Measurements from ENCODE around the gene BBX.

BBX gene

GRCh38 chr3:107598926-107599771, 76.4 kb downstream of the BBX start:
- DNase-seq (ENCODE audit: low read depth, low spot score): peak; percentile 86

DNA sequence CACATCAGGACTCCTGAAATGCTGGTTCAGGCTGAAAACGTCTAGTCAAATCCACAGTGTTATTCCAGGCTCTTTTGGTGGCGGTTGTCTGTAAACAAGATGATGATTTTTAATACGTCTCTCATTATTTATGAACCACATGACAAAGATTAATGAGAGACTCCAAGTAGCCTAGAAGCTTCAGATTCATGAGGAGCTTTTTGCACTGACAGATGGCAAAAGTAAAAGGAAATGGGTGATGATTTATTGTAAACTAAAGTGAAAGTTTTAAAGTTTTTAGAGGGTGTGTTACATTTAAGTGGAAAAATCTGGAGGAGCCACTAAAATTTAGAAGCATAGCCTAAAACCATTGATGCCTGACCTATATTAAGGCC, 77.0 kb downstream of the BBX start:
- no peak for DNase-seq (ENCODE audit: low read depth, low spot score)

- no peak for DNase-seq (ENCODE audit: low read depth, low spot score)
These were observed 78.0 kb downstream of the BBX start for GRCh38 chr3:107600780-107601179.

DNA sequence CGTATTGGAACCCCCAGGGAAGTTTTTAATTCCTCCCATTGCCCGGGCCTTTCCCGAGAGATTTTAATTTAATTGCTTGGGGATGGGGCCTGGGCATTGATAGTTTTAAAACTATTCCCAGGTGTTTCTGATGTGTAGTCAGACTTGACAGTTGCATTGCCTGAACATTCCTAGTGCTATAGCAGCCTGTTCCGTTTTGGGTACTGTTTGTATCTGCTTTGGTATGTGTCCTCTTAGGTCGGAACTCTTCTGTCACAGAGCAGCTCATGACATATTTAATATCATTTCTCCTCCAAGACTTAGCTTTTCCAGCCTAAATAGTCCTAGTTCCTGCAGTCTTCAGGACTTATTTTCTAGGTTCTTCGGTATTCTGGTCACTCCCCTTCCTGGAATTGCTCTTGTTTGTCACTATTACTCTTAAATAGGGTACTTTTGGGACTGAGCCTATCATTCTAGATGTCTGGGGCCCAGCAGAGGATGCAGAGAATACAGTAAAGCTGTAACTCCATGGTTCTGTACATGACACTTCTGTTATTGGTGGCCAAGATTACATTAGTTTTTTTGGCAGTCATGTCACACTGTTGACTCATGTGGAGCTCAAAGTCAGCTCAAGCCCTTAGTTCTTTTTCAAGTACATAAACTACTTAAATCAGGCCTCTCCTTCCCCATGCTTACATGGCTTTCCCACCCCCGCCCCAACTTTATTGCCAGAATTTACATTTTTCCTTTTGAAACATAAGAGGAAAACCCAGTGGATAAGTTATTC, 81.5 kb downstream of the BBX start:
- no peak for DNase-seq (ENCODE audit: low read depth, low spot score)

DNA sequence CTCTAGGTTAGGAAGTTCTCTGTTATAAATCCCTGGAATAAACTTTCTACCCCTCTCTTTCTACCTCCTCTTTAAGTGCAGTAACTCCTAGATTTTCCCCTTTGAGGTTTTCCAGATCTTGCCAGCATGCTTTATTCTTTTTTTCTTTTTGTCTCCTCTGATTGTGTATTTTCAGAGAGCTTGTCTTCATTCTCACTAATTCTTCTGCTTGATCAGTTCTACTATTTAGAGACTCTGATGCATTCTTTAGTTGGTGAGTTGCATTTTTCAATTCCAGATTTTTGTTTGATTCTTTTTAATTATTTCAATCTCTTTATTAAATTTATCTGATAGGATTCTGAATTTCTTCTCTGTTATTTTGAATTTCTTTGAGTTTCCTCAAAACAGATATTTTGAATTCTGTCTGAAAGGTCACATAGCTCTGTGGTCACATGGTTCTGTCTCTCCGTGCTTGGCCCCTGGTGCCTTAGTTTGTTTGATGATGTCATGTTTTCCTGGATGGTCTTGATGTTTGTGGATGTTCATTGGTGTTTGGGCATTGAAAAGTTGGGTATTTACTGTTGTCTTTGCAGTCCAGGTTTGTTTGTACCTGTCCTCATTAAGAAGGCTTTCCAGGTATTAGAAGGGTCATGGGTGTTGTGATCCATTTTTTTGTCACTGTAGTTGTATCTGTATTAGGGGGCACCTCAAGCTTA, 89.2 kb downstream of the BBX start:
- no peak for DNase-seq (ENCODE audit: low read depth, low spot score)

DNA sequence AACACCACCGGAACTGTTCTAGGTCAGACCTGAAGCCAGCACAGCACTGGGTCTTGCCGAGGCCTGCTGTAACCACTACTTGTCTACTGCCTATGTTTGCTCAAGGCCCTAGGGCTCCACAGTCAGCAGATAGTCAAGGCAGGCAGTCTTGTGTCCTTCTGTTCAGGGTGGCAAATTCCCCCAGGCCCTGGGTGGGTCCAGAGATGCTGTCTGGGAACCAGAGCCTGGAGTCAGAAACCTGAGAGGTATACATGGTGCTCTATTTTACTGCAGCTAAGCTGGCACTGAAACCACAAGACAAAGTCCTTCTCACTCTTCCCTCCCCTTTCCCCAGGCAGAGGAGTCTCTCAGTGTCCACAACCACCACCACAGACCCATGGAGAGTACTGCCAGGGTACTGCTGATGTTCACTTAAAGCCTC, 89.9 kb downstream of the BBX start:
- DNase-seq (ENCODE audit: low read depth, low spot score): peak; percentile 56

GRCh38 chr3:107619549-107619948, 96.8 kb downstream of the BBX start:
- no peak for DNase-seq (ENCODE audit: low read depth, low spot score)

- no peak for DNase-seq (ENCODE audit: low read depth, low spot score)
These were observed 97.8 kb downstream of the BBX start for GRCh38 chr3:107620534-107620933.

DNA sequence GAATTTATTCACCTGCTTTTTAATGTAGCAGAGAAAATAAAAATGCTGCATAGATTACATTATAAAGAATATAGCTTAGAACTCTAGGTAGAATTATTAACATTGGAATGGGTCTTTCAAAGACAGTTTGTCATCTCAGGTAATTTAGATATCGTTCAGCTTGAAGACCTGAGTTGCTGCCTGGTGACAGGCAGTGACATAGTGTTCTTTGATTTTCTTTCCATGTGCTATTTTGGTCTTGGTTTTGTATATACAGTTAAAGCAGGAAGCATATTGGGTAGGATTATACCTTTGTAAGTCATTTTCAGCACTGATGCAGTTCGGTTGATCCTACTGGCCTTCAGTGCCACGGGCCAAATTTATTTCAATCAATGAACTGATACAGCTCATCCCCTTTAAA, 98.7 kb downstream of the BBX start:
- DNase-seq (ENCODE audit: low read depth, low spot score): no peak

- DNase-seq (ENCODE audit: low read depth, low spot score): no peak
These were observed 105.3 kb downstream of the BBX start for GRCh38 chr3:107627962-107628542.

DNA sequence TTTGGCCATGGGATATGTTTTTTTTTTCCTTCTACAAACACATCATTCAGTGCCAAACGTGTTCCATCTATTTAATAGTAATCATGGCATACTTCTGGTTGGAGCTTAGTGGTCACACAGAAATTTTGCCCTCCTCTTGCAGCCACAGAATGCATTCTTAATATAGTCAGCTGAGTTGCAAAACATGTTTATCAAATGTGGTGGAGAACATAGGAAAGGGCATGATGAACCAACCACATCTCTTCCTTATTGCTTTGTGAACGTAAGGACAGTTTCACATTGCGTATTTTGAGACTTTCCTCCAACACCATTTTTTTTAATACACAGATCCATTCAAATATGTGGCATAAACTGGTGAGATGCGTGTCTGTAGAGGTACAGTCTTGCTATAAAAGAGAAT, 106.8 kb downstream of the BBX start:
- no peak for DNase-seq (ENCODE audit: low read depth, low spot score)

DNA sequence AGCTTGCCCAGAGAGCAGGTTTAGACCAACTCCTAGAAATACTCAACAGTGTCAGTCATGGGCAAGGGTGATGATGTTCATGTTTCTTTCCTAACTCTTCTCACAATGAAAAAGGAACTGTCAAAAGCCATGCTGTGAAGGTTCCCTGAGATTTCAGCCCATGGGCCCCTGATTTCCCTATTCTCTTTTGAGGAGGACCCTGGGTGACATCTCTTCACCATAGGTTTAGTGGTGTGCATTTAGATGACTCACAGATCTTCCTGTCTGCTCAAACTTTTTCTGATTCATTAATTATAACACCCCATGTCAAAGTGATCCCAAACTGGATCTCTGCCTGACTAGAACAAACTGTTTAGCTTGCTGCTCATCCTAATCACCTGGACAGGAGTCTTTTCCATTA, 108.0 kb downstream of the BBX start:
- DNase-seq (ENCODE audit: low read depth, low spot score): no peak

- no peak for DNase-seq (ENCODE audit: low read depth, low spot score)
These were observed 109.8 kb downstream of the BBX start for GRCh38 chr3:107632576-107632975.

DNA sequence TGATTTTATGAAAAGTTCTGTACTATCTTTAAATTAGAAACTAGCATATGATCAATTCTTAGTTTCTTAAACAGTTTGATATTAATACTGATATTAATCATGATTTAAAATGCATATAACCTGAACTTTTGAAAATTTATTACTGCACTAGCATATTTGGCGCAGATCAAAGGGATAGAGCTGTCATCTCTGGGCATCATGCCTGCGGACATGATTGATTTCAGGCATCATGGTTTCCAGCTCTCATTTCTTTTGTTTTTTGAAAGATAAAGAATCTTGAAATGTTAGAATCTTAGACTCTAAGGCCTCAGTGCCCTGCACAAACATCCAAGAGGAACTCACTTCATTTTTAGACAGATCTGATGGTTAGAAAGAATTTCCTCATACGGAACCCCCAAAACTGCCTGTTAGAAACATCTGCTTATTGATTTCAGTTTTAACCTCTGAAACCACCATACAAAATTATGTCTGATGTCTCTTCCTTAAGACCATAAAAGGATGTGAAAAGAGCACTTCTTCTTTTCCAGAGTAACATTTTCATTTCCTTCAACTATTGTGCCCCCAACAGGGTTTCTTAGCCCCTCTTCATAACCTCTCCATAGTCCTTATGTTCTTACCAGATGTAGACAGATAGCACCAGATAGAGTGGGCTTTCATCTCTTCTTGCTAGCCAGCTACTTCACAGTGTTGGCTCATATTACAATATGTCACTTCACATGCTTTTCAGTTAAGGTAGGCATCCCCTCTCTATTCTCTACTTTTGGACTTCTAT, 110.8 kb downstream of the BBX start:
- no peak for DNase-seq (ENCODE audit: low read depth, low spot score)

- DNase-seq (ENCODE audit: low read depth, low spot score): no peak
These were observed 111.3 kb downstream of the BBX start for GRCh38 chr3:107634099-107634489.

DNA sequence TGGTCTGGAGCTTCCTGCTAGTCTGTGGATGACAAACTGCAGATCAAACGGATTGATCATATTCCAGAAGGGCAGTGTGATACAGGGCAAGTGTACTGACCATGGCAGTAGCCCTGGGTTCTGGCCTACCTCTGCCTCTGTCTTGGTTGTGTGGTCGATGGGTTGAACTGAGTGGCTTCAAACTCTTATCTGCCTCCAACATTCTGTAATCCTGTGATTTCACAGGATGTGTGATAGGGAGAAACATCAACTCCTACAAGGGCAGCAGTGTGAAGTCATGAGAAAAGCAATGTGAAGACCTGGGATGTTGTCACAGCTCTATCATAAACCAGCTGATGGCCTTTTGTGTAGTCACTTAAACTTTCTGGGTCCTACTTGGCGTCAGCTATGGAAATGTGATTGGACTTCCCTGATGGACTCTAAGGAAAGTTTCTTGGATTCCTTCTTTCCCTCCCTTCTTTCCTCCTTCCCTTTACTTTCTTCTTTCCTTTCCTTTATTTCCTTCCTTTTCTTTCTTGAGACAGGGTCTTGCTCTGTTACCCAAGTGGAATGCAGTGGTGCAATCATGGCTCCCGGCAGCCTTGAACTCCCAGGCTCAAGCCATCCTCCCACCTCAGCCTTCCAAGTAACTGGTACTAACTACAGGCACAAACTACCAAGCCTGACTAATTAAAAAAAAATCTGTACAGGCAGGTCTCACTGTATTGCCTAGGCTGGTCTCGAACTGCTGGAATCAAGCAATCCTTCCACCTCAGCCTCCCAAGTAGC, 114.8 kb downstream of the BBX start:
- DNase-seq (ENCODE audit: low read depth, low spot score): no peak

- DNase-seq (ENCODE audit: low read depth, low spot score): no peak
These were observed 119.0 kb downstream of the BBX start for GRCh38 chr3:107641572-107642307.

GRCh38 chr3:107643038-107643883, 120.5 kb downstream of the BBX start:
- DNase-seq (ENCODE audit: low read depth, low spot score): no peak

GRCh38 chr3:107644631-107645030, 121.9 kb downstream of the BBX start:
- DNase-seq (ENCODE audit: low read depth, low spot score): no peak
